Mesendoderm (in vitro differentiated cells): Measurements from ENCODE around the gene WDR83.
"Not testable (repeated sequence)": the region's sequence is repeated elsewhere in the genome, so short reads cannot be mapped to it uniquely, and the experiment has no call there.

Experiments used
- DNase-seq: peaks from one replicate; pipeline ENCODE4 v3.0.0; 2013
- H2AK5ac ChIP-seq: 2 replicates; pipeline ENCODE4 v1.6.1; 2013; ENCODE audit warnings: low read length, inconsistent platforms
- H2BK120ac ChIP-seq: 2 replicates; pipeline ENCODE4 v1.6.1; 2013; ENCODE audit warnings: low read depth, mild to moderate bottlenecking, low read length, moderate library complexity, mixed read lengths
- H2BK15ac ChIP-seq: replicated peaks from 2 replicates; pipeline ENCODE4 v1.6.1; 2013; ENCODE audit warnings: low read depth, mild to moderate bottlenecking, moderate library complexity
- H2BK5ac ChIP-seq: 2 replicates; pipeline ENCODE4 v1.6.1; 2013; ENCODE audit warnings: low read length, inconsistent platforms
- H3K18ac ChIP-seq: 2 replicates; pipeline ENCODE4 v1.6.1; 2013; ENCODE audit warnings: mild to moderate bottlenecking, low read length, mixed read lengths
- H3K23ac ChIP-seq: one replicate; pipeline ENCODE4 v1.6.1; 2013; ENCODE audit warnings: low read length
- H3K27ac ChIP-seq: 2 replicates; pipeline ENCODE4 v1.5.1; 2013; ENCODE audit warnings: low read depth, mild to moderate bottlenecking, inconsistent platforms, low read length, moderate library complexity
- H3K27me3 ChIP-seq: 2 replicates; pipeline ENCODE4 v1.6.1; 2013; ENCODE audit warnings: low read length, control low read depth, mild to moderate bottlenecking, inconsistent platforms; ENCODE audit not compliant: insufficient read depth, poor library complexity
- H3K36me3 ChIP-seq: 2 replicates; pipeline ENCODE4 v1.6.1; 2013; ENCODE audit warnings: low read length, inconsistent platforms; ENCODE audit not compliant: control insufficient read depth, insufficient read depth
- H3K4ac ChIP-seq: one replicate; pipeline ENCODE4 v1.6.1; 2013; ENCODE audit warnings: low read depth, mild to moderate bottlenecking, low read length, moderate library complexity
- H3K4me1 ChIP-seq: 2 replicates; pipeline ENCODE4 v1.6.1; 2013; ENCODE audit warnings: low read depth, low read length, inconsistent platforms; ENCODE audit not compliant: control insufficient read depth
- H3K4me2 ChIP-seq: 2 replicates; pipeline ENCODE4 v1.6.1; 2013; ENCODE audit warnings: low read length
- H3K4me3 ChIP-seq: 2 replicates; pipeline ENCODE4 v1.5.1; 2013; ENCODE audit warnings: mild to moderate bottlenecking, low read length
- H3K56ac ChIP-seq: one replicate; pipeline ENCODE4 v1.6.1; 2013; ENCODE audit warnings: low read length
- H3K79me1 ChIP-seq: 2 replicates; pipeline ENCODE4 v1.6.1; 2013; ENCODE audit warnings: low read length, inconsistent platforms
- H3K79me2 ChIP-seq: 2 replicates; pipeline ENCODE4 v1.6.1; 2013; ENCODE audit warnings: mild to moderate bottlenecking, low read length; ENCODE audit not compliant: control insufficient read depth, insufficient read depth
- H3K9ac ChIP-seq: 2 replicates; pipeline ENCODE4 v1.6.1; 2013; ENCODE audit warnings: low read length, inconsistent platforms
- H4K5ac ChIP-seq: one replicate; pipeline ENCODE4 v1.6.1; 2013; ENCODE audit warnings: low read length
- H4K8ac ChIP-seq: one replicate; pipeline ENCODE4 v1.6.1; 2013; ENCODE audit warnings: low read depth, mild to moderate bottlenecking, control low read depth, low read length, moderate library complexity
- WGBS: extraction: QIAGEN DNeasy Blood & Tissue Kit; methylation state at CpG from one replicate; pipeline ENCODE4 v1.1.7; 2013; ENCODE audit warnings: low lambda C conversion rate, missing lambda C conversion rate; ENCODE audit not compliant: insufficient coverage; ENCODE audit errors: extremely low coverage; 5-methylcytosine and 5-hydroxymethylcytosine counted together

The WDR83 gene

GRCh38 chr19:12713304-12713703, 46.7 kb downstream of the WDR83 start:
- not testable (repeated sequence) for DNase-seq
- no CpG with 5 or more reads among the region's 9 CpGs for WGBS

GRCh38 chr19:12715102-12715501, 48.5 kb downstream of the WDR83 start:
- Histone ChIP-seq H2BK15ac (no peak overlapping the region), H3K79me1 (peaks cover 18% of the 10 kb centered on the region), H3K79me2 (peaks cover 18% of the 10 kb centered on the region), H3K27me3 (no peaks in the 10 kb centered on the region), H3K18ac (no peak overlapping the region), H3K36me3 (peaks cover 22% of the 10 kb centered on the region), H3K4me1 (no peaks in the 10 kb centered on the region), H4K5ac (no peak overlapping the region), H3K9ac (no peak overlapping the region), H2BK5ac (no peak overlapping the region), H3K4me3 (no peak overlapping the region), H3K56ac (no peak overlapping the region), H3K23ac (no peak overlapping the region), H3K4me2 (no peak overlapping the region), H2AK5ac (no peak overlapping the region), H2BK120ac (no peak overlapping the region), H3K4ac (no peak overlapping the region), H3K27ac (no peak overlapping the region), H4K8ac (no peak overlapping the region)
- no CpG with 5 or more reads among the region's 15 CpGs for WGBS
- DNase-seq: no peak

More at GRCh38 chr19:12713304-12713703, 46.7 kb downstream of the WDR83 start:
- not testable (repeated sequence) for H3K18ac ChIP-seq, H3K56ac ChIP-seq, H3K27me3 ChIP-seq, H3K27ac ChIP-seq, H2BK15ac ChIP-seq, H3K4me3 ChIP-seq, H3K9ac ChIP-seq, H4K8ac ChIP-seq, H3K4me2 ChIP-seq, H2AK5ac ChIP-seq, H4K5ac ChIP-seq, H3K23ac ChIP-seq, H3K4ac ChIP-seq, H2BK5ac ChIP-seq, H3K4me1 ChIP-seq, H2BK120ac ChIP-seq, H3K79me2 ChIP-seq
- Histone ChIP-seq H3K79me1 (peaks cover 10% of the 10 kb centered on the region), H3K36me3 (peaks cover 20% of the 10 kb centered on the region)

- Histone ChIP-seq H3K56ac (no peak overlapping the region), H3K79me2 (peaks cover 27% of the 10 kb centered on the region), H2AK5ac (no peak overlapping the region), H3K36me3 (peaks cover 19% of the 10 kb centered on the region), H2BK5ac (no peak overlapping the region), H3K27me3 (no peaks in the 10 kb centered on the region), H4K8ac (no peak overlapping the region), H3K27ac (no peak overlapping the region), H3K18ac (no peak overlapping the region), H3K4me2 (no peak overlapping the region), H3K9ac (no peak overlapping the region), H3K4me3 (no peak overlapping the region), H3K79me1 (peaks cover 18% of the 10 kb centered on the region), H4K5ac (no peak overlapping the region), H2BK15ac (no peak overlapping the region), H3K4ac (no peak overlapping the region), H3K4me1 (no peaks in the 10 kb centered on the region), H2BK120ac (no peak overlapping the region), H3K23ac (no peak overlapping the region)
- no CpG with 5 or more reads among the region's 3 CpGs for WGBS
- DNase-seq: no peak
These were observed 49.3 kb downstream of the WDR83 start for GRCh38 chr19:12715929-12716328.

GRCh38 chr19:12720296-12720695, 53.7 kb downstream of the WDR83 start:
- Histone ChIP-seq H3K56ac (peak overlapping the region; percentile 96), H4K5ac (no peak overlapping the region), H4K8ac (no peak overlapping the region), H3K27me3 (no peaks in the 10 kb centered on the region), H2BK120ac (no peak overlapping the region), H3K79me1 (peaks cover 14% of the 10 kb centered on the region), H3K4ac (no peak overlapping the region), H3K4me2 (peak overlapping the region; percentile 75), H3K27ac (no peak overlapping the region), H2BK5ac (no peak overlapping the region), H3K23ac (no peak overlapping the region), H3K36me3 (peaks cover 6% of the 10 kb centered on the region), H2BK15ac (no peak overlapping the region), H3K9ac (peak overlapping the region; percentile 99), H3K4me3 (no peak overlapping the region), H2AK5ac (no peak overlapping the region), H3K4me1 (no peaks in the 10 kb centered on the region), H3K18ac (no peak overlapping the region), H3K79me2 (peaks cover 48% of the 10 kb centered on the region)
- no peak for DNase-seq
- no CpG with 5 or more reads among the region's 10 CpGs for WGBS

- H3K9ac ChIP-seq: peak overlapping the region; percentile 99
These were observed 54.4 kb downstream of the WDR83 start for GRCh38 chr19:12720851-12721655.

More at GRCh38 chr19:12720851-12721655, 54.4 kb downstream of the WDR83 start:
- Histone ChIP-seq H2BK15ac (no peak overlapping the region), H2BK120ac (no peak overlapping the region), H3K4me3 (peak overlapping the region; percentile 92), H4K8ac (no peak overlapping the region), H3K4ac (no peak overlapping the region), H3K79me2 (peaks cover 46% of the 10 kb centered on the region), H3K36me3 (peaks cover 6% of the 10 kb centered on the region), H2BK5ac (no peak overlapping the region), H3K4me2 (peak overlapping the region; percentile 75), H4K5ac (no peak overlapping the region), H3K23ac (peak overlapping the region; percentile 81), H3K27me3 (no peaks in the 10 kb centered on the region), H3K27ac (peak overlapping the region; percentile 95), H3K56ac (peak overlapping the region; percentile 96), H2AK5ac (peak overlapping the region; percentile 93), H3K18ac (peak overlapping the region; percentile 98), H3K79me1 (peaks cover 13% of the 10 kb centered on the region), H3K4me1 (no peaks in the 10 kb centered on the region)
- DNase-seq: no peak
- no CpG with 5 or more reads among the region's 59 CpGs for WGBS
